Measurements from ENCODE around the gene KRTAP4-5. TPM values are rescaled to one million over a fixed set of nuclear protein-coding genes. Genes with fewer than 3 reads are reported as not detected.
"Not testable (repeated sequence)": the region's sequence is repeated elsewhere in the genome, so short reads cannot be mapped to it uniquely, and the experiment has no call there.

The KRTAP4-5 gene
- total RNA-seq, 1 donor from 2014 or later = not detected

DNA sequence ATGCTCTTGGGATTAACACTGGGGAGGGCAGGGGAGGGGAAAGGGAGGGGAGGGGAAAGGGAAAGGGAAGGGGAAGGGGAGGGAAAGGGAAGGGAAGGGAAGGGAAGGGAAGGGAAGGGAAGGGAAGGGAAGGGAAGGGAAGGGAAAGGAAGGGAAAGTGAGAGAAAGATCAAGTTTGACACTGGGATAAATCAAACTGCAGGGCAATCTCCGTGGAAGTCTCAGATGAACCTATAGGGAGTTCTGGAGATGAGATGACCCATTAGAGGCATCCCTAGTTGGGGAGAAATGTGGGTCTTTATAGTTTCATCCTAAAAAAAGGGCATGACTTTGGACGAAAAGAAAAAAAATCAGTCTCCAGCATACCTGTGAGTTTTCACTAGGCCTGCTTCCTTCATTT lies 27.9 kb downstream of the KRTAP4-5 start:
- Mint-ChIP-seq H3K36me3 (ENCODE audit: unreplicated experiment) (no peaks in the 10 kb centered on the region), H3K4me1 (ENCODE audit: unreplicated experiment) (peaks cover 42% of the 10 kb centered on the region), H3K9me3 (ENCODE audit: unreplicated experiment) (peaks cover 3% of the 10 kb centered on the region), H3K4me3 (ENCODE audit: unreplicated experiment) (no peak overlapping the region), H3K27me3 (ENCODE audit: unreplicated experiment) (no peaks in the 10 kb centered on the region), H3K27ac (ENCODE audit: unreplicated experiment) (no peak overlapping the region)
- no peak for DNase-seq (ENCODE audit: extremely low spot score, unreplicated experiment)
- TF ChIP-seq, protein P1, sequence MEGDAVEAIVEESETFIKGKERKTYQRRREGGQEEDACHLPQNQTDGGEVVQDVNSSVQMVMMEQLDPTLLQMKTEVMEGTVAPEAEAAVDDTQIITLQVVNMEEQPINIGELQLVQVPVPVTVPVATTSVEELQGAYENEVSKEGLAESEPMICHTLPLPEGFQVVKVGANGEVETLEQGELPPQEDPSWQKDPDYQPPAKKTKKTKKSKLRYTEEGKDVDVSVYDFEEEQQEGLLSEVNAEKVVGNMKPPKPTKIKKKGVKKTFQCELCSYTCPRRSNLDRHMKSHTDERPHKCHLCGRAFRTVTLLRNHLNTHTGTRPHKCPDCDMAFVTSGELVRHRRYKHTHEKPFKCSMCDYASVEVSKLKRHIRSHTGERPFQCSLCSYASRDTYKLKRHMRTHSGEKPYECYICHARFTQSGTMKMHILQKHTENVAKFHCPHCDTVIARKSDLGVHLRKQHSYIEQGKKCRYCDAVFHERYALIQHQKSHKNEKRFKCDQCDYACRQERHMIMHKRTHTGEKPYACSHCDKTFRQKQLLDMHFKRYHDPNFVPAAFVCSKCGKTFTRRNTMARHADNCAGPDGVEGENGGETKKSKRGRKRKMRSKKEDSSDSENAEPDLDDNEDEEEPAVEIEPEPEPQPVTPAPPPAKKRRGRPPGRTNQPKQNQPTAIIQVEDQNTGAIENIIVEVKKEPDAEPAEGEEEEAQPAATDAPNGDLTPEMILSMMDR (IDR thresholded peaks at IDR 0.05) = no peak

DNA sequence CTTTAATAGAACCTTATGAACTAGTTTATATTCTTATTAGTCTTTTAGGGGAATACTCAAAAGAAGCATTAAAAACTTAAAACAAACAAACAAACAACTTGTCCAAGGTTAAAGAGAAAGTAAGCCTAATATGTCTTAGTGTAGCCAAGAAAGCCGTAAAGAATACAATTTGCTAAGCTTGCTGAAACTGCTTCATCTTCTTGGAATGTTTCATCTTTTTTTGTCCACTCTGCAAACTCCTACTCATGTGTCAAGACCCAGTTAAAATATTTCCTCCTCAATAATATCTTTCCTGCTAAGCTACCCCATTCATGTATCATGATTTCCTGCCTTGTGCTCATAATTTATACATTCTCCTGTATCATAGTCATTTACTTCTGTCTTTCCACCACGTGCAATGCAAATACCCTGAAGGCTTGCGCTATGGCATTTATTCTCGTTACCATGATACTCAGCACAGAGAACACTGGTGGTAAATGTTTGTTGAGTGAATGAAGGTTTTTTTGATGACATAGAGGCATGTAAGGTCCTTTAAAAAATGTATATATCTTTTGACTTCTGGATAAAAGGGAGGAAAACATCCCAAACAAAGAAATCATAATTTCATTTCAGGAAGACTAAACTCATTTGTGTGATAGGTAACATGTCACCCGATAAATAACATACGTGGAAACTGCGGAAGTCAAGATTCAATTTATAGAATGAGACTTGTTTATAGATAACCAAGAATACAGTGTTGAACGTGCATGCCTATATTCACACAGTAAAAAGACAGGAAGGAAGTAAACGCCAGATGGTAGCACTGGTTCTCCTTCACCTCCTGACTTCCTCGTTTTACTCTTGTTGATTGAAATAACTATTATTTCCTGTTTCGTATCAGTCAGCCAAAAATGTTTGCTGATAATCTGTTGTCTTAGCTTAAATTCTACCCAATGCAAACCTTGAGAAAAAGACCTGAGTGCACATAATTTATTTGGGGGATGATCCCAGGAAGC lies 29.6 kb downstream of the KRTAP4-5 start:
- H3K4me3 Mint-ChIP-seq (ENCODE audit: unreplicated experiment); H3K27me3 Mint-ChIP-seq (ENCODE audit: unreplicated experiment); H3K9me3 Mint-ChIP-seq (ENCODE audit: unreplicated experiment); DNase-seq (ENCODE audit: extremely low spot score, unreplicated experiment); H3K36me3 Mint-ChIP-seq (ENCODE audit: unreplicated experiment): not testable (repeated sequence)
- Mint-ChIP-seq H3K27ac (ENCODE audit: unreplicated experiment) (peak overlapping the region; percentile 11), H3K4me1 (ENCODE audit: unreplicated experiment) (peaks cover 40% of the 10 kb centered on the region)

DNA sequence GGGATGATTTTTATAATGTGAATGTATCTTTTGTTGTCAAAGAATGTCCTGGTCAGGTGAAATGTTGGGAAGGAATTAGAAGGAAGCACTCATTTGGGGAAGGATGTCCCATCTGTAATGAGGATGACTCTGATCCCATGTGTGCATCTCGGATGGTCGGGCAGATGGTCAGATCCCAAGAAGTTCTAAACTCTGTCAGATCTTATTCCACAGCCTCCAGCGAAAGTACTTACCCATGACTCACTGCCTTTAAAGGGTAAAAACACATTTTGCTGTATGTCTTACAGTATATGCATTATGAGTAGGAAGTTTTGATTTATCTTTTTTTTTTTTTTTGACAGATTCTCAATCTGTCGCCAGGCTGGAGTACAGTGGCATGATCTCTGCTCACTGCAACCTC lies 30.9 kb downstream of the KRTAP4-5 start:
- H3K4me1 Mint-ChIP-seq (ENCODE audit: unreplicated experiment) = peaks cover 30% of the 10 kb centered on the region
- no peaks in the 10 kb centered on the region for H3K36me3 Mint-ChIP-seq (ENCODE audit: unreplicated experiment)
- no peak overlapping the region for H3K4me3 Mint-ChIP-seq (ENCODE audit: unreplicated experiment)
- peak overlapping the region; percentile 69 for H3K27ac Mint-ChIP-seq (ENCODE audit: unreplicated experiment)
- no peaks in the 10 kb centered on the region for H3K9me3 Mint-ChIP-seq (ENCODE audit: unreplicated experiment)
- TF ChIP-seq, protein P1 (IDR thresholded peaks at IDR 0.05) = no peak
- H3K27me3 Mint-ChIP-seq (ENCODE audit: unreplicated experiment) = no peaks in the 10 kb centered on the region
- DNase-seq (ENCODE audit: extremely low spot score, unreplicated experiment) = no peak

DNA sequence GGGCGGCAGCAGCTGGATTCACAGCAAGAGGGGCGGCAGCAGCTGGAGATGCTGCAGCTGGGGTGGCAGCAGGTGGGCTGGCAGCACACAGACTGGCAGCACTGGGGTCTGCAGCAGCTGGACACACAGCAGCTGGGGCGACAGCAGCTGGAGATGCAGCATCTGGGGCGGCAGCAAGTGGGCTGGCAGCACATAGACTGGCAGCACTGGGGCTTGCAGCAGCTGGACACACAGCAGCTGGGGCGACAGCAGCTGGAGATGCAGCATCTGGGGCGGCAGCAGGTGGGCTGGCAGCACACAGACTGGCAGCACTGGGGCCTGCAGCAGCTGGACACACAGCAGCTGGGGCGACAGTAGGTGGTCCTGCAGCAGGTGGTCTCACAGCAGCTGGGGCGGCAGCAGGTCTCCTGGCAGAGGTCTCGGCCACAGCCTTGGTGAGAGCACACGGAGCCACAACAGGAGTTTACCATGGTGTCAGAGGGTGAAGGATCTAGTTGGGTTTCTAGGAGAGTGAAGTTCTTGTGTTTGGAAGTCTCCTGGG lies 31.7 kb downstream of the KRTAP4-5 start, which contains the start of gene KRTAP4-11:
KRTAP4-11 (minus strand) TSS at position 528 of the 541 bp plus-strand sequence; CDS start at position 470, 58 bp downstream.
- not testable (repeated sequence) for H3K36me3 Mint-ChIP-seq (ENCODE audit: unreplicated experiment); DNase-seq (ENCODE audit: extremely low spot score, unreplicated experiment); H3K4me3 Mint-ChIP-seq (ENCODE audit: unreplicated experiment); H3K27me3 Mint-ChIP-seq (ENCODE audit: unreplicated experiment); H3K9me3 Mint-ChIP-seq (ENCODE audit: unreplicated experiment)
- Mint-ChIP-seq H3K27ac (ENCODE audit: unreplicated experiment) (peak within 1 kb of the TSS; percentile 69), H3K4me1 (ENCODE audit: unreplicated experiment) (peaks cover 26% of the 10 kb centered on the region)

DNA sequence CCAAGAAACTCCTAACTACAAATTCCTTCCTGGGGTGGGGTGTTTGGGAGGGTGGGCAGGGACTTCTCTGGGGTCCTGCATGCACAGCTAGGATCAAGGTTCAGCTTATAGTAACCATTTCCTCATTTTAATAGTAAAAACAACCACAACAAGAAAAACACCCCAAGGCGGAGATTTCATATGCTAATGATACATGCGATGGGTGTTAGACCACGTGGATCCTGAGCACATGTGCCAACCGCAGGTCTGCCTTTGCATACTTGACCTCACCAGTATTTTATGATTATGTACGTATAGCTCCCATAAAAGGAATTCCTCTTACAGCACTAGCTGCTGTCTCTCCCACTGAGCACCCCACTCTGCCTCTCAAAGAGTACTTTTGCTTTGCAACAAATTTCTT lies 33.3 kb downstream of the KRTAP4-5 start:
- H3K9me3 Mint-ChIP-seq (ENCODE audit: unreplicated experiment) = peaks cover 7% of the 10 kb centered on the region
- H3K36me3 Mint-ChIP-seq (ENCODE audit: unreplicated experiment) = peaks cover 1% of the 10 kb centered on the region
- no peaks in the 10 kb centered on the region for H3K27me3 Mint-ChIP-seq (ENCODE audit: unreplicated experiment)
- TF ChIP-seq, protein P1 (IDR thresholded peaks at IDR 0.05) = no peak
- H3K27ac Mint-ChIP-seq (ENCODE audit: unreplicated experiment) = no peak overlapping the region
- peaks cover 26% of the 10 kb centered on the region for H3K4me1 Mint-ChIP-seq (ENCODE audit: unreplicated experiment)
- no peak overlapping the region for H3K4me3 Mint-ChIP-seq (ENCODE audit: unreplicated experiment)
- DNase-seq (ENCODE audit: extremely low spot score, unreplicated experiment) = no peak

Measured in osteocyte (in vitro differentiated cells).